Forelimb muscle (tissue), 1 donor: ENCODE data around the gene MYH7. TPM values are rescaled to one million over a fixed set of nuclear protein-coding genes. Genes with fewer than 3 reads are reported as not detected.

ENCODE experiments used
- DNase-seq: peaks from one replicate; pipeline ENCODE4 v3.0.0-alpha.2; 2013; ENCODE audit warnings: low read depth
- polyA plus RNA-seq: library from polyadenylated mRNA; unstranded; fragments of 120-200 nt; gene quantifications from one replicate; pipeline ENCODE4 v1.2.1, GENCODE V29; 2013; ENCODE audit not compliant: insufficient read length

MYH7 gene
- polyA plus RNA-seq, 1 donor, result 932 TPM

DNA sequence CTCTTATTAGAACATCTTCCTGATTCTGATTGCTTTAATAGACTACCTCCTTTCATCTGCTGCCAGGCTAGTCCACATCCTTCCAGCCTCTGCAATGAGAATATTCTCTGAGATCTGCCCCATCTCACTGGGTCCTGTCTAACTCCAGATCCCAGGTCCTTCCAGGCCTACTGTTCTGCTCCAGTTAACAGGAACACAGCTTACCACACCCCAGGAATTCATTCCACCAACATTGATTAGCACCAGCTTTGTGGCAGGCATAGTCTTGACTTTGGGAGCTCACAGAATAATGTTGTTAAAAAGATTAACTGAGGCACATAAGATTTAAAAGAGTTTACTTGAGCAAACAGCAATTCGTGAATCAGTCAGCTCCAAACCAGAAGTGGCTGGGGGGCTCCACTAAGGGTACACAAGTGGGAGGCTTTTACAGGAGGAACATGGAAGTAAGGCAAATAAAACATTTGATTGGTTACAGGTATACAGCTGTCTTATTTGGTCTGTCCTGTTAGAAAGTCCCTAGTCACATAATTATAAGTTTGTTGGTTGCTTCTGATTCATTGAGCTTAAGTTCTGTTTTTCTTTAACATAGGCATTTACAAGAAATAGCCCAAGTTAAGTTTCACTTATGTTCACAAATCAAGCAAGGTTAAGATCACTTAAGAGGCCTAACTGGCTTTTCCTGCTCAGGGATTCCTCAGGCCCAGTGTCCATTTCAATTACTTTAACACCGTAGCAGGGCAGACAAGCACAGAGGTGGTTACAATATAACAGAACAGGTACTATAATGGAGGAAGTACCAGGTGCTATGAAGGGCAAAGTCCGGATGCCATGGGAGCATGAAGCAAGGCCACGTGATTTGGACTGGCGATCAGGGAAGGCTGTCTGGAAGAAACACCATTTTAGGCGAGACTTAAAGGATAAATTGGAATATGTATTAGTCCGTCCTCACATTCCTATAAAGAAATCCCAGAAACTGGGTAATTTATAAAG is 12.2 kb upstream of the MYH7 start:
- no peak for DNase-seq

DNA sequence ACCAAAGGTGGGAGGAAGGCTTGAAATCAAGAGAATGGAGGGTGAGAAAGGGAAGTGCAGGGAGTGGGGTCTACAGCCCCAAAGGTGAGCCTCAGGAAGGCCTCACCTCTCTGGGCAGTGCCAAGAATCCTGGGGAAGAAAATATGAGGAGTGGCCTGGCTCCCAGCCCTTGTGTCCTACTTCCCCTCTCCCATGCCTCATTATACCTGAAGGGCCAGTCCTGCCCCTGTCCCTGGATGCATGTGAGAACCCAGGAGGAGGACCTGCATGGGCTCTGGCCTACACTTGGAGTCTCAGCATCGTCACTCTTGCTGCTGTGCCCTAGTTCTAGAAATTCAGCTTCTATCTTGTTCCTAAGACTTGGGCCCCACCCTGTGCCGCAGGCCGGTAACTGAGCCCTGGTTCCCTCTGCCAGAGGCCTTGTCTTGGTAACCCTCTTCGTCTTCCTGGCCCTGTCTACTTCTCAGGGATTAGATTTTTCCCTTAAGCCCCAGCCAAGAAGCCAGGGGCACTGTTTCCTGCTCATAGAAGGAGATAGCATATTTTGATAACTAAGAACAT is 10.9 kb upstream of the MYH7 start:
- no peak for DNase-seq

DNA sequence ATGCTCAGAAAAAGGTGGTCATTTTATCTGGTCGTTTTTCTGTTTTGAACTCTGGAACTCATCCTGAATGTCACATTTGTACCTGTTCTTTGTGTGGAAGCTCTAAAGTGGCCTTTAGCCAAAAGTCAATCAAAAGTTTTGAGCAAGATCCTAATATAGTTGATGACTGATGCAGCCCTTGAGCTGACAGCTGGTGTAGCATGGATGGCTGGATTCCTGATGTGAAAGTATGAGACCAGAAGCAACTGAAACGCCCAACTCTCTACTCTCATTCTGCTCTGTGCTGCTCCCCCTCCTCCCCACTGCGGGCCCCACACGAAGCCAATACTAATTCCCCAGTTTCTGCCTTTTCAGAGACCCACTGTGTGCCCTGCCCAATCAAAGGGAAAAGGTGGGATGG is 10.3 kb upstream of the MYH7 start:
- no peak for DNase-seq

DNA sequence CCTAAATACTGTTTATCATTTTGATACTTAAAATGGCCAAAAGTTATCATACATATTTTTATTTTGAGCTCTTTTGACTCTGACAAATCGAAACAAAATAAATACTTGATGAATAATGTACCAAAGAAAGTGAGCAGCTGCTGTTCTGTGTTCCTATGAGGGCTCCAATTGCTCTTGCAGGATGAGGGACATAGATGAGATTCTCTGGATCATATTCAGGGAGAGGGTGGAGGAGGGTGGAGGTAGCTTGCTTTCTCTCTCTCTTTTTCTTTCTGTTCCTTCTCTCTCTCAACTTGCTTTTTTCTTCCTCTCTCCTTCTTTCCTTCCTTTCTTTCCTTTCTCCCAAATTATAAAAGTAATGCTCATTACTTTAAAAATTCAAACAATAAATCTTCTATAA is 8.9 kb upstream of the MYH7 start:
- DNase-seq, result no peak

DNA sequence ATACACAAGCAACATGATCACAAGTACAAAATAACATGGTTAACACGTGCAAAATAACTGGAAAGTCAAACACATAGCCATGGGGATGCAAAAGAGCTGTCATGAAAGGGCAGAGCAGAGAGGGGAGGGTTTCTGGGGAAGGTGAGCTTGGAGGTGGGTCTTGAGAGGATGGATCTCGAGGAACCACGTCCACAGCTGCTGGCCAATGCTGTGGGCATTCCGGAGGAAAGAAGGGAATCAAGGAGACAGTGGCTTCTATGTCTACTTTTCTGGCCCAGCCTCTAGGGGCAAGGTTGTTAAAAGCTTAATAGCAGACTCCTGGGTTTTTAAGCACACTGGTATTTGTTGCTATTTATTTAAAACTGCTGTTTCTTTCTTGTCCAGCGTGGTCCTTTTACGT is 8.4 kb upstream of the MYH7 start:
- no peak for DNase-seq

DNA sequence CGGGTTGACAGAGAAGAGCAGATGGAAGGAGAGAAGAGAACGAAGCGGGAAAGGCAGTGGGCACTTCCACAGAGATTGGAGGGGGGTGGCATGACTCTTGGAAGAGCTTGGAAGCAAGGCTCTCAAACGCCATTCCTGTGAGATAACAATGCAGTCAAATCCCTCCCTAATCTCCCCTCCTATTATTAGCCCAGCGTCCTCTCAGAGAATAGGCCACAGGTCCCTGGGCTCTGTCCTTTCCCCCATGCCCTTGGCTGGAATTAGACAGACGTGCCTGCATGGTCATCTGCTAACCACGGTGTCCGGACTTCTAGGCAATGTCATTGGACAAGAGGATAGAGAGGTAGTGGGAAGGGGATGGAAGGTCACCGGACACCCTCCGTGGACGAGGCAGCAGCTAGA is 8.0 kb upstream of the MYH7 start:
- no peak for DNase-seq

DNA sequence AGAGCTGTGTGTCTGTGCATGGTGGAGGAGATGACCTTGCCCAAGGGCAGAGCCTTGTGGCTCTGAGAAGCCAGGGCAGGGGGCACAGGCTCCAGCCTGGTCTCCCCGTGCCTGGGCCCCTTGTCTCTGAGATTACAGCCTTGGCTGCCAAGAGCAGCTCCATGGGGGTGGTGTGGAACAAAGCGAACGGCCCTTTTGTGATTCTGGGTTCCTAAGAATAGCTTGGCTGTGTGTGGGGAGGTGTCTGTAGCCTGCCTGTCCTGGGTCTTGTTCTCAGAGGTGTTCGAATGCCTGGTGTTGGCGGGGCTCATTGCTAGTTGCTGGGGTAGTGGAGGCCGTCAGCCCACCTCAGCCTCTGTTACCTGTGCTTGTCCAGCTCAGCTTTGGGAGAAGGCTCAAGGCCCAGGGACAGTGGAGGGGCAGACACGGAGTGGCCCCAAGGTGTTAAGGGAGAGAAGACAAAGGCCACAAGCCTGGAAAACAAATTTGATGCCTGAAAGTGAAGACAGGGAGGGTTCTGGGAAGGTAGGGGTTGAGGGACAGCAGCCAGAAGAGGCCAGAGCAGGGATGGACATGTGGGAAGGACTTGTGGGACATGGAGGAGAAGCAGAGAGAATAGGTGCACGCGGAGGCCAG is 7.4 kb upstream of the MYH7 start:
- DNase-seq, result no peak

DNA sequence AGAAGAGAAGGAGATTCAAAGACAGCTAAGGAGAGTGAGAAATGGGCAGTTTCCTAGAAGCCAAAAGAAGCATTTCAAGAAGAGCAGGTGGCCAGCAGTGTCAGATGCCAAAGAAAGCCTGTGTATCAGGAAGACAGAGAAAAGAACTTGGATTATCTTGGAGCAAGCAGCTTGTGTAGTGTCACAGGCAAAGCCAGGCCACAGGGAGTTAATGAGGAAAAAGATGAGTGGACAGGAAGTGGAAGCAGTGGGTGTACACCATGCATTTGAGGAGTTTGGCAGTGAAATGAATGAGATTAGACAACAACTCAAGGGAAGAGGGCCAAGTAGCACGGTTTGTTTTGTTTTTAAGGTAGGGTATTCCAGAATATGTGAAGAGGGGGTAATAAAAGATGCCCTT is 5.6 kb upstream of the MYH7 start:
- no peak for DNase-seq

DNA sequence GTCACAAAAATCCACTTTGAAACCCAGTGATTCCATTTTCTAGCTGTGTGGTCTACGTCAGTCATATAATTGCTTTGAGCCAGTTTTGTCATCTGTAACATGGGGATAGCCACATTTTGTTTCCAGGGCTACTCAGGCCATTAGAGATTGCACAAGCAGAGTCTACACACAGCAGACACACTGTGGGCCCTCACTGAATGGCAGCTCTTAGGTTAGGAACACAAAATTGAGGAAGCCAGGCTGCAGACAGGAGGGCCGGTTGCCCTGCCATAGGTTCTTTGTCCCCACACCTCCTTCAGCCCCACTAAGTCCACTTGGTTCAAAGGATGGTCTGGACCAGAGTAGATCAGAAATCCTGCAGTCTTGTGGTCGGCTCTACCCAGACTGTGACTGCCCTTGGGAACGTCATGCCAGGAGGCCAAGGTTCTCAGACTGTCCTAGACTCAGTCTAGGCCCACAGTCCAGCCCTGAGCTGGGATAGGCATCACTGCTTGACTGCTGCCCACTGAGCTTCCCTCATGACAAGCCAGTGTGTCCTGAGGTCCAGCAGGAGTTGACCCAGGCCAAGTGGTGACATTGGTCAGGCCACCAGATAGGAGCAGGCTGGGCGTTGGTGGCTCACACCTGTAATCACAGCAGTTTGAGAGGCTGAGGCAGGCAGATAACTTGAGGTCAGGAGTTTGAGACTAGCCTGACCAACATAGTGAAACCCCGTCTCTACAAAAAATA is 3.8 kb upstream of the MYH7 start:
- DNase-seq, result no peak

DNA sequence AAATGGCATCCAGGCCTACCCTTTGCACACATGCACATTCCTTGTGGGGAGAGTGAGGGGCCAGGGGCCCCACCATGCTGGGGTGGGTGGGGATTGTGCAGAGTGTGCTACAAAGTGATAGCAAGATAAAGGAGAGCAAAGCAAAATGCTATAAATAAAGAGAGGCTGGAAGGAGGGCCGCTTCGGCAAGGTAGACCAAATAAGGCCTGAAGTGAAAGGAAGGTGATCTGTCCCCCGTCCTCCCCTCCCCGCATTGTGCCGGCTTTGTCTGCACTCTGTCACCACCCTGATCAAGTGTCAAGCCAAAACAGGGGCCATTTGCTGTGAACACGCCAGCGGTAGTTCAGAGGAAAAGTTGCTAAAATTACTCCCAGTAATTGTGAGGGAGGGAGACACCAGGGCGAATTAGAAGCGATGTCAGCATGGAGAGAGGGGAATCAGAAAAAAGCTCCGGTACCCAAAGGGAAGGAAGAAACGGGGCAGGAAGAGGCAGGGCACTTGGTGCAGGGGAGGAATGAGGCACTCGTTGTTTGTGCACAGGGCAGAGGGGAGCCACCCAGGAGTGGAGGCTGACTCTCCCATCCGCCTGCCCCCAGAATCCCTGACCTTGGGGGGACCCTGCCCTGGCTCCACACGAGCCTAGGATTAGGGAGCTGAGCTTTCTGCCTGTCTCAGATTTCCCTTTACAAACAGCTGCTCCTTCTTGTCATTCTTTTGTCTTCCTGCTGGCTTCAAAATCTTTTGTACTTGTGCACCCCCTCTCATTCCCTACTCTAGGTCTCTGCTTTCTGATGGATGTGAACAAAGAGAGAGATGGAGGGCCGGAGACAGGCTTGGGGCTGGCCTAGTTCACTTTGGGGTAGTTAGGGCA is 2.9 kb upstream of the MYH7 start:
- no peak for DNase-seq

DNA sequence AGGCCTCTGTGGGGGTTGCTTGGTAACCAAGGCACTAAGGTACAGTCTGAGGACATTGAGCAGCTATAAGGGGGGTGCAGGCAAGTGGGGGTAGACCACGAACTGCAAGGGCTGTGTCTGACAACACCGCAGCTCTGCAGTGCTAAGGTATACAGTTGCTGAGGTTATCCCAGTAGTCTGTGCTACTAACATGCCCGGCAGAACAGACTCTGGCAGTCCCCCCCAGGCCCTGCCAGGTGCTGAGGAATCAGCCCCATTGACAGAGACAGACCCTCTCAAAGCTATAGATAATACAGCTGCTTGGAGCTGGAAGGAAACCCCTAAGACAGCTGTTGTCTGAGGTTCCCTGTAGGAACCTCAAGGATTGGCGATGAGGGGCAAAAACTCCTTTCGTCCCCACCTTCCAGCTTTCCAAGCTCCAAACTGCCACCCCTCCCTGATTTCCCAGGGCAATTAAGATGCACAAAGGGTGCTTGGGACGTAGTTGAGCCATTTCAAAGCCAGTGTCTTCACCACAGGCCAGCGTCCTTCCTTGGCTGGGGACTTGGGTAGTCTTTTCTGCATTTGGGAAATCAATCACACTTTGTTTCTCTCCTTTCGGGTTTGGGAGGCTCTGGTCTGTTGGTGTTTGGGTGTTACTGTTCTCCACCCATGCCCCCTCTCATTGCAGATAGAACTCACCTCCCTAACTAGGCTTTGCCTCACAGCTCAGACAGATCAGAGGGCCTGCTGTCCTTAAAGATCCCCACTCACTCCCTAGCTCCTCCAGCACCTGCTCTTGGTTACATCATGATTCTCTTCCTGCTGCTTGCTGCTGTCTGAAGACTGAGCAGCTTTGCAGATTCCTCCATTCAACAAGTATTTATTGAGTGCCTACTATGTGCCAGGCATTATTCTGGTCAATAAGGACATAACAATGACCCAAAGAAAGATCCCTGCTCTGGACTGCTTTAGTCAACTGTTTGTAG is 2.0 kb upstream of the MYH7 start:
- DNase-seq, result no peak

DNA sequence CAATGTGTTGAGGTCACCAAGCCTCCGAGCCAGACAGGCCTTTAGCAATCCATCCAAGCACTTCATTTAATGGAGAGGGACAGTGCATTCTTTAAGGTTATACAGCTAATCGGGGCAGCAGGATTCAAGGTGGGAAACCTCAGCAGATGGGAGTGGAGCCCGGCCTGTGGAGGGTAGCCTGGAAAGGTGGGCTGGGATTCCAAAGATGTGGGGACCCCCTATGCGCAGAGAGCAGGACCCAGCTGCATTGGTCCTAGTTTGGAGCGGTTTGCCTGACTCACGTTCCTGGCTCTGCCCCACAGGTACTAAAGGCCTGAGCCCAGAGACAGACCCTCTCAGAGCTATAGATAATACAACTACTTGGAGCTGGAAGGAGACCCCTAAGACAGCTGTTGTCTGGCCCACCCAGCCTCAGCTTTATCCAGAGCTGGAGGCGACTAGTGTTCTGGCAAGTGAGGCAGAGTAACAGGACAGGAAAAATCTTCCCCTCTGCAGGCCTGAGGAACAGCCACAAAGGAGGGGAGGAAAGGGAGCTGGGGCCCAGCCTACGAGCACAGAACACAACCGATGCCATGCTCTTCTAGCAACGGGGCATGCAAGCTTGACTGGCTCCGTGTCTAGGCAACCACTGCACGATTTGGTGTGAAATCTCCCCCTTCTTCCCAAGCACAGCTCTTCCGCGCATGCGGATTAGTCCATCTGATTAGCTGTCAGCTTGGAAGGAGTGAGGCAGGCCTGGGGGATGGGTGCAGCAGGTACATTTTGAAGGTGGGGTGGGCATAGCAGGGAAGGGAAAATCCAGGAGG is 1.1 kb upstream of the MYH7 start:
- no peak for DNase-seq

DNA sequence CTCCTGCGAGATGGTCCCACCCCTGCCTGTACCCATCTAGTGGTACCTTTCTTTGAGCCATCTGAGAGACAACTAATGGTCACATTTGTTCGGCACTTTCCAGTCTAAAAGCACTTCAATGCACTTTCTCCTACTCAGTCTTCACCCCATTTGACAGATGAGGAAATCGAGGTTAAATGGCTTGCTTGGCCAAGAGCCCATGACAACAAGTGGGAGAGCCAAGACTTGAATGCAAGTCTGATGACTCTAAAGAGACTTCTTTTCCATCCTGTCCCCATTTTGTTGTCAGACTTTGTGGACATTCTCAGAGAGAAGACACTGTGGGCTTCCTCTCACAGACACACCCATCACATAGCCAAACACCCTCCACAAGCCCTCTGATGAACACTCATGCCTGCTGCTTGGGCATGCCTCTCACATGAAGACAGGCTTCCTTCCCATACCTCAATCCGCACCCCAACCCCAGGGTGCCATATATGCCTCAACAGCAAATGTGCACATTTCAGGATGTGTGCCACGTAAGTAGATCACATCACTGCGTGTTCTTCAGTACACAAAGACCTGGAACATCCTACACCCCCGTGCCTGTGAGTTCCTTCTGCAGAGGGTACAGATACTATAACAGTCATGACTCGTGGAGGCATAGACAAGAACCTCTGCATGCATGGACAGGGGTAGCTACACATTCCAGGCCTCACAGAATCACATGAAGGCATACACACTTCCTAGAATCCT is 805 bp downstream of the MYH7 start:
- DNase-seq, result no peak

DNA sequence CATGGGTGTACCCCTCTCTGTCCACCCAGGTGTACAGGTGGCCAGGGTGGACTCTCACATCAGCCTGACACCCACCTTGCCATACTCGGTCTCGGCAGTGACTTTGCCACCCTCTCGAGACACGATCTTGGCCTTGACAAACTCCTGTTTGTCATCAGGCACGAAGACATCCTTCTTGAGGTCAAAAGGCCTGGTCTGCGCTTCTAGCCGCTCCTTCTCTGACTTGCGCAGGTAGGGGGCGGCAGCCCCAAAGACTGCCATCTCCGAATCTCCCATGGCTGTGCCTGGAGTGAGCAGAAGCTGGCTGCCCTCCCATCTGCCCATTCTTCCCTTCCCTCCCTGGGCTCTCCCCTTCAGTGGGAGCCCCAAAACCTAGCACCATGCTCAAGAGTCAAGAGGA is 2.0 kb downstream of the MYH7 start:
- DNase-seq, result no peak

DNA sequence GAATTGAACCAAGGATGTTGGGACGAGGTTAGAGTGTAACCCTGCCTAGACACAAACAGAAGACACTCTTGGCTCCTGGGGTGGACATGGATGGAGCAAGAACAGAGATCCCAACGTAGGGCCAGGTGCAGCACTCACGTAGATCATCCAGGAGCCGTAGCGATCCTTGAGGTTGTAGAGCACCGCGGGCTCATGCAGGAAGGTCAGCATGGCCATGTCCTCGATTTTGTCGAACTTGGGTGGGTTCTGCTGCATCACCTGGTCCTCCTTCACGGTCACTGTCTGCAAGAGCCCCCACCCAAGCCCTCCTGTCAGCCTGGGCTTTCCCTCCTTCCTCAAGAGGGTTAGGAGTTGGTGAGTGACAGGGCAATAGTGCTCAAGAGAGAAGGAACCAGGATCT is 2.5 kb downstream of the MYH7 start:
- no peak for DNase-seq

DNA sequence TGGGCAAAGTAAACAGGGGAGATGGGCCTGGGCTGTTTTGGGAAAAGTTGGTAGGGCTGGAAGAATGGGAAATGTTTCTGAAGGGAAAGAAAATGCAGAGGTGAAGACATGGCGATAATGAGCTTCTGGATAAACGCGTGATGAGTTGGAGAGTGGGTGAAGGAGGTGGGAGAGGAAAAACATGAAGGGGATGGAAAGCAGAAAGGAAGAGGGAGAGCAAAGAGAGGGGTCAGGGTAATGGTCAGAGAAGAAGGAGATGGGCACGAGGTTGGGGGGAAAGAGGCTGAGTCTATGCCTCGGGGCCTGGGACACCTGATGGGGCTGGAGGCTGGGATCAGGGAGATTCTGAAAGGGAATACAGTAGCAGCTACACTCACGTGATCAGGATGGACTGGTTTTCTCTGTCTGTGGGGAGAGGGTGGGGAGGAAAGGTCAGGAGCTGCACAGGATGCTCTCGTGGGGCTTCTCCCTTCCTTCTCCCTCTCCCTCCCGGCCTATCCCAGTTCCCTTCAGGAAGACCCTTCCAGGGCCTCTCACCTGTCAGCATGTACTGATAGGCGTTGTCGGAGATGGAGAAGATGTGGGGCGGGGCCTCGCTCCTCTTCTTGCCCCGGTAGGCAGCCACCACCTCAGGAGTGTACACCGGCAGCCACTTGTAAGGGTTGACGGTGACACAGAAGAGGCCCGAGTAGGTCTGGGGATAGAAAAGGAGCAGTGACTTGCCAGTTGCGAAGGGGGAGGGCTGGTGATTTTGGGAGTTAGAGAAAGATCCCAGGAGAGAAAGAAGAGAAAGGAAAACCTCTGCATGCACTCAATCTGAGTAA is 3.1 kb downstream of the MYH7 start:
- no peak for DNase-seq

DNA sequence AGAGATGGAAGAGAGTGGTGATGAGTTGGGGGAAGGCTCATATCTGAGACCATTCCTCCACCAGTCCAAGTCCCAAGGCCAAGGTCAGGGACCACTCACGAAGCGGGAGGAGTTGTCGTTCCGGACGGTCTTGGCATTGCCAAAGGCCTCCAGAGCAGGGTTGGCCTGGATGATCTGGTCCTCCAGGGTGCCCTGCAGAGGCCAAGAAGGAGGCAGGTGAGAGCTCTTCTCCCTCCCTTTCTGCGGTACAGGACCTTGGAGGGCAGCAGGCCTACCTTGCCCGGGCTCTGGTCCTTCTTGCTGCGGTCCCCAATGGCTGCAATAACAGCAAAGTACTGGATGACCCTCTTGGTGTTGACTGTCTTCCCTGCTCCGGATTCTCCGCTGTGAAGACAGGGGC is 4.0 kb downstream of the MYH7 start:
- DNase-seq, result no peak

DNA sequence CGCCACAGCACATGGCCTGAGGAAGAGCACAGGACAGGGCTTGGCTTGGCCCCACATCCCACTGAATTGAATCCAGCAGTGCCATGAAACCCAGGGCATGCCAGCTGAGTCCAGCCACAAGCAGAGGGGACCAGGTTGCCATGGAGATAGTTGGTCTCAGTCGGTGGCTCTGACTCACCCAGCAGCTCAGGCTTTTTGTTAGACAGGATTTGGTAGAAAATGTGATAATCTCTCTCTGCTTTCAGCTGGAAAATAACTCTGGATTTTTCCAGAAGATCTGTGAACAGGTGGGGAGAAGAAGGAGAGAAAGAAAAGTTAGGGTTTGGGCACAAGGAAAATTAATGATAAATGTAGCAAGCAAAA is 4.8 kb downstream of the MYH7 start:
- DNase-seq, result no peak
